ENCODE measurements around the gene DNAI1. TPM values are rescaled to one million over a fixed set of nuclear protein-coding genes. Genes with fewer than 3 reads are reported as not detected.

DNAI1 gene
- polyA plus RNA-seq, 1 of the 3 experiments (the other 2 are of a cell fraction) = 0.46 TPM

DNA sequence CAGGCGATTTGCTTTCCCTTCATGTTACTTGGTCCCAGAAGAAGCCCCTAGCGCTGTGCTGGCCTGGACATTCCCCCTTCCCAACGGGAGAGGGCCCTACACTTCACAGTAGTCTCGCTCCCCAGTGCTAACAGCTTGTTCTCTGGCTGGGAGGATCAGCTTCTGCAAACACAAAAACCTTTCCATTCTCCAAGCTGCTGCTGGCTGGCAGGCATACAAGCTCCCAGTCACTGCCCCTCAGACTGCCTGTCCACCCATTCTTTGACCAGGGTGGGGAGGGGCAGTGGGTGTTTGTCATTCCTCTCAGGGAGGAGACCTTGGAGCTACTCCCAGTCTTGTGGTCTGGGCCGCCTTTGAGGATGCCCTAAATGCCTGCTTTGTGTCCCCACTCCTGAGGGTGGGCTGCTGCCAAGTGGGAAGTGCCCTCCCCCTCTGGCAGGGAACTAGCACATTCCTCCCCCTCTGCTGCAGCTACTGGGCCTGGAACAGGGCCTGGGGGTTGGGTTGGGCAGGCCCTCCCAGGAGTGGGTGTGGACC is 43.4 kb downstream of the DNAI1 start:
- no peak overlapping the region for H3K9ac ChIP-seq
- H3K36me3 ChIP-seq (replicated peaks in 1 of 2; ENCODE audit: control insufficient read depth in 1 of 2, insufficient read depth in 2 of 2, low read length in 1 of 2) = no peaks in the 10 kb centered on the region
- 53% methylated on average over 5 of the region's 5 CpGs for WGBS (ENCODE audit: low lambda C conversion rate)
- no peak overlapping the region for H3K27ac ChIP-seq (ENCODE audit: low read depth in 2 of 2, low read length in 1 of 2)
- H3K9me2 ChIP-seq = no peaks in the 10 kb centered on the region
- DNase-seq = no peak
- no peaks in the 10 kb centered on the region for H3K9me3 ChIP-seq
- H2AFZ ChIP-seq (ENCODE audit: low read depth) = no peak overlapping the region
- no peaks in the 10 kb centered on the region for H3K79me2 ChIP-seq (ENCODE audit: insufficient read depth)
- H4K20me1 ChIP-seq (ENCODE audit: insufficient read depth) = no peaks in the 10 kb centered on the region
- no peak overlapping the region; a peak in 1 of 4 replicates for H3K4me3 ChIP-seq (ENCODE audit: low read depth in 2 of 2, low read length in 1 of 2)
- CTCF ChIA-PET = interaction anchor here (0.9 to 9.5 kb wide), 28 partner anchors 10 to 184 kb away, joined by 3 to 155 read pairs (median 8); partner anchors contain the start of gene ENHO
- TF ChIP-seq ELF1 (IDR thresholded peaks at IDR 0.05) (no peak), RCOR1 (IDR thresholded peaks at IDR 0.05; ENCODE audit: low read length) (no peak), TCF12 (IDR thresholded peaks at IDR 0.05) (peak; percentile 36; the same call in 1 of the 2 replicates), RAD21 (IDR thresholded peaks at IDR 0.05; ENCODE audit: low read length) (peak; percentile 7; the same call in 1 of the 2 replicates), NFIC (IDR thresholded peaks at IDR 0.05; ENCODE audit: borderline replicate concordance) (peak; percentile 74)
- POLR2A ChIA-PET = no interaction called here
- no peaks in the 10 kb centered on the region for H3F3A ChIP-seq (replicated peaks; ENCODE audit: insufficient read depth)
- peak overlapping the region; percentile 41; the same call in 1 of the 2 replicates for H3K4me2 ChIP-seq
- peaks cover 0 to 6% of the 10 kb centered on the region in 2 experiments; a peak in 1 of 4 replicates for H3K4me1 ChIP-seq (ENCODE audit: control insufficient read depth in 1 of 2, insufficient read depth in 2 of 2, low read depth in 1 of 2, low read length in 1 of 2)
- no peaks in the 10 kb centered on the region for H3K27me3 ChIP-seq (ENCODE audit: insufficient read depth)

DNA sequence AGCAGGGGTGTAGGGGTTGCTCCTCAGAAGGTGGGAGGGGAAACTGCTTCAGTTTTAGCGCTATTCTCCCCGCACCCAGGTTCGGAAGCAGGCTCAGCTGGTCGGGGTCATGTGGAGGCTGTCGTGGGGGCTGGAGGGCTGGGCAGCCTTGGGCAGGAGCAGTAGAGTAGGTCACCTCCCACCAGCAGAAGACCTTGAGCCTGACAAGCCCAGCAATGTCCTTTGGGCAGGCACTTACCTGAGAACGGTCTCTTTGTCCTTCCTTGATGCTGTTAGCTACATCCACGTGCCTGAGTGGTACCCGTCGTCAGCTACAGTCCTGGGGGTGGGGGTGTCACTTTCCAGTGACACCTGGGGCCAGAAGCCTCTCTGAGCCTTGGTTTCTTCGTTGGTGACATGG is 43.9 kb downstream of the DNAI1 start:
- TF ChIP-seq SMC3 (IDR thresholded peaks at IDR 0.05; ENCODE audit: low read depth, low read length) (no peak), JUND (IDR thresholded peaks at IDR 0.05) (no peak), RAD21 (IDR thresholded peaks at IDR 0.05; ENCODE audit: low read length) (no peak), GABPA (IDR thresholded peaks at IDR 0.05; ENCODE audit: low read depth) (no peak), SIN3A (IDR thresholded peaks at IDR 0.05; ENCODE audit: borderline replicate concordance, low read depth, low read length) (no peak), ELF1 (IDR thresholded peaks at IDR 0.05) (no peak), RCOR1 (IDR thresholded peaks at IDR 0.05; ENCODE audit: low read length) (no peak), FOXM1 (IDR thresholded peaks at IDR 0.05; ENCODE audit: low read depth) (no peak), FOXJ3 (CRISPR knock-in tag; IDR thresholded peaks at IDR 0.05) (no peak), RFX5 (IDR thresholded peaks at IDR 0.05; ENCODE audit: low read length) (no peak), EZH2phosphoT487 (IDR thresholded peaks at IDR 0.05; ENCODE audit: borderline replicate concordance, low read depth) (no peak), GATA2 (CRISPR knock-in tag; IDR thresholded peaks at IDR 0.05) (no peak)
- TF ChIP-seq, protein P1, sequence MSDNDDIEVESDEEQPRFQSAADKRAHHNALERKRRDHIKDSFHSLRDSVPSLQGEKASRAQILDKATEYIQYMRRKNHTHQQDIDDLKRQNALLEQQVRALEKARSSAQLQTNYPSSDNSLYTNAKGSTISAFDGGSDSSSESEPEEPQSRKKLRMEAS (IDR thresholded peaks at IDR 0.05; ENCODE audit: low read depth) = no peak
- TF ChIP-seq, protein P2, sequence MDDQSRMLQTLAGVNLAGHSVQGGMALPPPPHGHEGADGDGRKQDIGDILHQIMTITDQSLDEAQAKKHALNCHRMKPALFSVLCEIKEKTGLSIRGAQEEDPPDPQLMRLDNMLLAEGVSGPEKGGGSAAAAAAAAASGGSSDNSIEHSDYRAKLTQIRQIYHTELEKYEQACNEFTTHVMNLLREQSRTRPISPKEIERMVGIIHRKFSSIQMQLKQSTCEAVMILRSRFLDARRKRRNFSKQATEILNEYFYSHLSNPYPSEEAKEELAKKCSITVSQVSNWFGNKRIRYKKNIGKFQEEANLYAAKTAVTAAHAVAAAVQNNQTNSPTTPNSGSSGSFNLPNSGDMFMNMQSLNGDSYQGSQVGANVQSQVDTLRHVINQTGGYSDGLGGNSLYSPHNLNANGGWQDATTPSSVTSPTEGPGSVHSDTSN (IDR thresholded peaks at IDR 0.05) = no peak
- TF ChIP-seq, protein P3, sequence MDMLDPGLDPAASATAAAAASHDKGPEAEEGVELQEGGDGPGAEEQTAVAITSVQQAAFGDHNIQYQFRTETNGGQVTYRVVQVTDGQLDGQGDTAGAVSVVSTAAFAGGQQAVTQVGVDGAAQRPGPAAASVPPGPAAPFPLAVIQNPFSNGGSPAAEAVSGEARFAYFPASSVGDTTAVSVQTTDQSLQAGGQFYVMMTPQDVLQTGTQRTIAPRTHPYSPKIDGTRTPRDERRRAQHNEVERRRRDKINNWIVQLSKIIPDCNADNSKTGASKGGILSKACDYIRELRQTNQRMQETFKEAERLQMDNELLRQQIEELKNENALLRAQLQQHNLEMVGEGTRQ (IDR thresholded peaks at IDR 0.05; ENCODE audit: borderline replicate concordance, low read depth, low read length) = no peak
- TF ChIP-seq, protein P4, sequence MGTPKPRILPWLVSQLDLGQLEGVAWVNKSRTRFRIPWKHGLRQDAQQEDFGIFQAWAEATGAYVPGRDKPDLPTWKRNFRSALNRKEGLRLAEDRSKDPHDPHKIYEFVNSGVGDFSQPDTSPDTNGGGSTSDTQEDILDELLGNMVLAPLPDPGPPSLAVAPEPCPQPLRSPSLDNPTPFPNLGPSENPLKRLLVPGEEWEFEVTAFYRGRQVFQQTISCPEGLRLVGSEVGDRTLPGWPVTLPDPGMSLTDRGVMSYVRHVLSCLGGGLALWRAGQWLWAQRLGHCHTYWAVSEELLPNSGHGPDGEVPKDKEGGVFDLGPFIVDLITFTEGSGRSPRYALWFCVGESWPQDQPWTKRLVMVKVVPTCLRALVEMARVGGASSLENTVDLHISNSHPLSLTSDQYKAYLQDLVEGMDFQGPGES (IDR thresholded peaks at IDR 0.05; ENCODE audit: low read depth, low read length) = no peak
- TF ChIP-seq, protein P5, sequence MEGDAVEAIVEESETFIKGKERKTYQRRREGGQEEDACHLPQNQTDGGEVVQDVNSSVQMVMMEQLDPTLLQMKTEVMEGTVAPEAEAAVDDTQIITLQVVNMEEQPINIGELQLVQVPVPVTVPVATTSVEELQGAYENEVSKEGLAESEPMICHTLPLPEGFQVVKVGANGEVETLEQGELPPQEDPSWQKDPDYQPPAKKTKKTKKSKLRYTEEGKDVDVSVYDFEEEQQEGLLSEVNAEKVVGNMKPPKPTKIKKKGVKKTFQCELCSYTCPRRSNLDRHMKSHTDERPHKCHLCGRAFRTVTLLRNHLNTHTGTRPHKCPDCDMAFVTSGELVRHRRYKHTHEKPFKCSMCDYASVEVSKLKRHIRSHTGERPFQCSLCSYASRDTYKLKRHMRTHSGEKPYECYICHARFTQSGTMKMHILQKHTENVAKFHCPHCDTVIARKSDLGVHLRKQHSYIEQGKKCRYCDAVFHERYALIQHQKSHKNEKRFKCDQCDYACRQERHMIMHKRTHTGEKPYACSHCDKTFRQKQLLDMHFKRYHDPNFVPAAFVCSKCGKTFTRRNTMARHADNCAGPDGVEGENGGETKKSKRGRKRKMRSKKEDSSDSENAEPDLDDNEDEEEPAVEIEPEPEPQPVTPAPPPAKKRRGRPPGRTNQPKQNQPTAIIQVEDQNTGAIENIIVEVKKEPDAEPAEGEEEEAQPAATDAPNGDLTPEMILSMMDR (IDR thresholded peaks at IDR 0.05) = no peak
- ChIA-PET POLR2A (no interaction called here), CTCF (interaction anchor here (0.6 to 9.5 kb wide), 15 partner anchors 9 to 169 kb away, joined by 3 to 155 read pairs (median 17); no protein-coding TSS in a partner anchor)
- Histone ChIP-seq H3K4me1 (ENCODE audit: control insufficient read depth in 1 of 2, insufficient read depth in 2 of 2, low read depth in 1 of 2, low read length in 1 of 2) (peaks cover 0 to 6% of the 10 kb centered on the region in 2 experiments; a peak in 1 of 4 replicates), H3K27ac (ENCODE audit: low read depth in 2 of 2, low read length in 1 of 2) (no peak overlapping the region), H3K27me3 (ENCODE audit: insufficient read depth) (no peaks in the 10 kb centered on the region), H3F3A (replicated peaks; ENCODE audit: insufficient read depth) (no peaks in the 10 kb centered on the region), H3K4me3 (ENCODE audit: low read depth in 2 of 2, low read length in 1 of 2) (no peak overlapping the region), H3K9me2 (no peaks in the 10 kb centered on the region), H3K79me2 (ENCODE audit: insufficient read depth) (no peaks in the 10 kb centered on the region), H3K9me3 (no peaks in the 10 kb centered on the region), H3K36me3 (replicated peaks in 1 of 2; ENCODE audit: control insufficient read depth in 1 of 2, insufficient read depth in 2 of 2, low read length in 1 of 2) (no peaks in the 10 kb centered on the region), H2AFZ (ENCODE audit: low read depth) (no peak overlapping the region), H4K20me1 (ENCODE audit: insufficient read depth) (no peaks in the 10 kb centered on the region), H3K4me2 (peak overlapping the region; percentile 41; the same call in 1 of the 2 replicates), H3K9ac (no peak overlapping the region)
- no peak for DNase-seq
- 72% methylated on average over 10 of the region's 10 CpGs for WGBS (ENCODE audit: low lambda C conversion rate)
